Hepatocyte (in vitro differentiated cells): ENCODE results near the gene SLC5A5. TPM values are rescaled to one million over a fixed set of nuclear protein-coding genes. Genes with fewer than 3 reads are reported as not detected.

ENCODE experiments used
- DNase-seq: peaks from one replicate; pipeline ENCODE4 v3.0.0-alpha.2; 2016; ENCODE audit warnings: low spot score
- H2AFZ ChIP-seq: fragments of 200-600 bp; sonication (generic); 2 replicates; pipeline ENCODE4 v1.6.0; 2016; ENCODE audit warnings: antibody characterized with exemption, mild to moderate bottlenecking
- H3K27ac ChIP-seq: fragments of 200-600 bp; sonication (generic); 2 replicates; pipeline ENCODE4 v1.5.1; 2016; ENCODE audit warnings: mild to moderate bottlenecking
- H3K27me3 ChIP-seq: fragments of 200-600 bp; sonication (generic); 2 replicates; pipeline ENCODE4 v1.6.1; 2016
- H3K36me3 ChIP-seq: fragments of 200-600 bp; sonication (generic); replicated peaks from 2 replicates; pipeline ENCODE4 v1.5.1; 2016; ENCODE audit warnings: low read depth; ENCODE audit not compliant: insufficient read depth
- H3K4me1 ChIP-seq: fragments of 200-600 bp; sonication (generic); 2 replicates; pipeline ENCODE4 v1.5.1; 2016; ENCODE audit warnings: mild to moderate bottlenecking, moderate library complexity; ENCODE audit not compliant: insufficient read depth
- H3K4me2 ChIP-seq: fragments of 200-600 bp; sonication (generic); 2 replicates; pipeline ENCODE4 v1.6.0; 2016
- H3K4me3 ChIP-seq: fragments of 200-600 bp; sonication (generic); 2 replicates; pipeline ENCODE4 v1.5.1; 2016; ENCODE audit warnings: mild to moderate bottlenecking
- H3K79me2 ChIP-seq: fragments of 200-600 bp; sonication (generic); 2 replicates; pipeline ENCODE4 v1.6.0; 2017; ENCODE audit warnings: mild to moderate bottlenecking
- H3K9me2 ChIP-seq: fragments of 200-600 bp; sonication (generic); replicated peaks from 2 replicates; pipeline ENCODE4 v1.6.0; 2017; ENCODE audit warnings: mild to moderate bottlenecking; ENCODE audit not compliant: insufficient read depth
- H3K9me3 ChIP-seq: fragments of 200-600 bp; sonication (generic); 2 replicates; pipeline ENCODE4 v1.5.1; 2016; ENCODE audit warnings: low read depth, mild to moderate bottlenecking
- H4K20me1 ChIP-seq: fragments of 200-600 bp; sonication (generic); 2 replicates; pipeline ENCODE4 v1.6.0; 2016; ENCODE audit warnings: mild to moderate bottlenecking; ENCODE audit not compliant: insufficient read depth, poor library complexity, severe bottlenecking
- CTCF ChIP-seq: fragments of 200-600 bp; sonication (generic); IDR thresholded peaks from 2 replicates; pipeline ENCODE4 v1.5.1; 2016; ENCODE audit warnings: antibody characterized with exemption, mild to moderate bottlenecking; ENCODE audit not compliant: poor library complexity
- EZH2 ChIP-seq: fragments of 200-600 bp; sonication (generic); IDR thresholded peaks from 2 replicates; pipeline ENCODE4 v1.6.1; 2016; ENCODE audit warnings: antibody characterized with exemption, mild to moderate bottlenecking, borderline replicate concordance
- EZH2phosphoT487 ChIP-seq: fragments of 200-600 bp; sonication (generic); IDR thresholded peaks from one replicate; pipeline ENCODE4 v1.6.1; 2018; ENCODE audit warnings: antibody characterized with exemption, mild to moderate bottlenecking, low read depth, moderate library complexity; ENCODE audit not compliant: unreplicated experiment, severe bottlenecking
- WGBS: methylation state at CpG from one replicate; pipeline ENCODE4 v1.1.6; 2016; ENCODE audit warnings: low lambda C conversion rate; ENCODE audit errors: missing lambda C conversion rate; 5-methylcytosine and 5-hydroxymethylcytosine counted together
- polyA plus RNA-seq: library from polyadenylated mRNA; unstranded; fragments of >200 nt; fragmentation: Nextera tagmentation; extraction: Ambion mirVana; gene quantifications from 2 replicates; pipeline ENCODE4 v1.2.1, GENCODE V29; 2016
- total RNA-seq: library from RNA; depleted of rRNA; stranded (reverse); fragments of >200 nt; gene quantifications from 2 replicates; pipeline ENCODE4 v1.2.3, GENCODE V29; 2014

Gene SLC5A5
- total and polyA plus RNA-seq, 2 experiments from 2014 or later: 0.03 TPM; not detected in 1

- TF ChIP-seq EZH2phosphoT487: no peak
- no peak for TF ChIP-seq CTCF
- TF ChIP-seq EZH2: no peak
- no peaks in the 10 kb centered on the region for H3K79me2 ChIP-seq
- 92% methylated on average over 3 of the region's 3 CpGs for WGBS
- H4K20me1 ChIP-seq: no peaks in the 10 kb centered on the region
- no peaks in the 10 kb centered on the region for H3K9me2 ChIP-seq
- H3K4me1 ChIP-seq: no peaks in the 10 kb centered on the region
- H3K27me3 ChIP-seq: no peaks in the 10 kb centered on the region
- no peak overlapping the region for H2AFZ ChIP-seq
- no peaks in the 10 kb centered on the region for H3K9me3 ChIP-seq
- H3K4me3 ChIP-seq: no peak overlapping the region
- H3K27ac ChIP-seq: no peak overlapping the region
- no peak for DNase-seq
- no peaks in the 10 kb centered on the region for H3K36me3 ChIP-seq
- H3K4me2 ChIP-seq: no peak overlapping the region
These were observed 36.5 kb downstream of the SLC5A5 start for GRCh38 chr19:17908244-17908643.

- WGBS: 56% methylated on average over 7 of the region's 7 CpGs
- H2AFZ ChIP-seq: no peak overlapping the region
- H3K4me3 ChIP-seq: no peak overlapping the region
- H3K79me2 ChIP-seq: no peaks in the 10 kb centered on the region
- H3K4me1 ChIP-seq: no peaks in the 10 kb centered on the region
- H3K9me3 ChIP-seq: no peaks in the 10 kb centered on the region
- H3K36me3 ChIP-seq: no peaks in the 10 kb centered on the region
- H3K27me3 ChIP-seq: no peaks in the 10 kb centered on the region
- no peak overlapping the region for H3K4me2 ChIP-seq
- no peak for DNase-seq
- H4K20me1 ChIP-seq: no peaks in the 10 kb centered on the region
- no peak overlapping the region for H3K27ac ChIP-seq
- TF ChIP-seq EZH2: no peak
- TF ChIP-seq EZH2phosphoT487: no peak
- no peak for TF ChIP-seq CTCF
- H3K9me2 ChIP-seq: no peaks in the 10 kb centered on the region
These were observed 37.4 kb downstream of the SLC5A5 start for GRCh38 chr19:17909003-17909732.

- Histone ChIP-seq H2AFZ (no peak overlapping the region), H3K9me2 (no peaks in the 10 kb centered on the region), H3K4me2 (no peak overlapping the region), H4K20me1 (no peaks in the 10 kb centered on the region), H3K27me3 (no peaks in the 10 kb centered on the region), H3K36me3 (no peaks in the 10 kb centered on the region), H3K4me1 (no peaks in the 10 kb centered on the region), H3K4me3 (no peak overlapping the region), H3K9me3 (no peaks in the 10 kb centered on the region), H3K27ac (no peak overlapping the region), H3K79me2 (no peaks in the 10 kb centered on the region)
- TF ChIP-seq EZH2 (no peak), EZH2phosphoT487 (no peak), CTCF (no peak)
- 88% methylated on average over 11 of the region's 11 CpGs for WGBS
- no peak for DNase-seq
These were observed 39.1 kb downstream of the SLC5A5 start for GRCh38 chr19:17910791-17911360.
